HepG2 (cell line): ENCODE results near the gene ZNF189. TPM values are rescaled to one million over a fixed set of nuclear protein-coding genes. Genes with fewer than 3 reads are reported as not detected.
A peak's percentile ranks its signal among the peaks of the same experiment; 100 is the strongest.

ENCODE experiments used
- ATAC-seq: fragments of 200-7000 bp; cut with Tn5 transposase; 3 replicates; pipeline ENCODE4 v1.9.1; 2020; ENCODE audit warnings: mild to moderate bottlenecking, moderate library complexity
- BruUV-seq: library from RNA; stranded (reverse); fragments of 400-500 nt; replicated peaks from 2 replicates; lab custom pipeline; 2021; lab: Mats Ljungman, UMichigan
- CTCF ChIA-PET: fragments of 300-600 bp; formaldehyde crosslinking; extraction: SDS; loops from one replicate; lab custom pipeline; 2021; ENCODE audit warnings: low total read pairs, inconsistent platforms, low intra/inter-chr PET ratio; lab: Yijun Ruan, JAX
- POLR2A ChIA-PET: fragments of 350-600 bp; sonication (Branson Sonifier 250); formaldehyde crosslinking; loops from one replicate; lab custom pipeline; 2020; ENCODE audit warnings: antibody characterized with exemption, inconsistent platforms; lab: Yijun Ruan, JAX
- DNase-seq: peaks from one replicate; pipeline ENCODE4 v3.0.0-alpha.2; 2015; ENCODE audit warnings: low spot score
- FAIRE-seq: peaks from 3 replicates; lab custom pipeline; 2011; peaks lifted over from hg19 to GRCh38; lab: Jason Lieb, UNC
- H2AFZ ChIP-seq: one replicate; pipeline ENCODE4 v1.6.1; 2011; ENCODE audit warnings: low read length, inconsistent platforms
- H3K27ac ChIP-seq: fragments of 300-600 bp; 3 replicates; pipeline ENCODE4 v1.8.0; 2011; ENCODE audit warnings: mixed run types, mild to moderate bottlenecking, mixed read lengths, low read length, inconsistent platforms; ENCODE audit not compliant: insufficient read depth; ENCODE audit errors: extremely low read length
- H3K27me3 ChIP-seq, 2 experiments: fragments of 200-600 bp in 1 of 2; 2 replicates in 1 of 2; 3 replicates in 1 of 2; pipeline versions ENCODE4 v1.6.0 to v1.8.0; 2011; ENCODE audit warnings: low read length in 2 of 2, mild to moderate bottlenecking in 2 of 2, moderate library complexity in 2 of 2, inconsistent platforms in 1 of 2; ENCODE audit not compliant: insufficient read depth in 2 of 2, control insufficient read depth in 1 of 2
- H3K36me3 ChIP-seq, 2 experiments: fragments of 200-600 bp in 1 of 2; replicated peaks in 1 of 2; 2 replicates in 1 of 2; 3 replicates in 1 of 2; pipeline versions ENCODE4 v1.5.1 to v1.8.0; 2011; ENCODE audit warnings: low read length in 2 of 2, inconsistent platforms in 1 of 2; ENCODE audit not compliant: insufficient read depth in 2 of 2, control insufficient read depth in 1 of 2
- H3K4me1 ChIP-seq: 2 replicates; pipeline ENCODE4 v1.5.1; 2012; ENCODE audit warnings: low read length, inconsistent platforms; ENCODE audit not compliant: insufficient read depth
- H3K4me2 ChIP-seq: 2 replicates; pipeline ENCODE4 v1.6.0; 2011; ENCODE audit warnings: low read depth, low read length, inconsistent platforms
- H3K4me3 ChIP-seq, 3 experiments: fragments of 200-600 bp in 1 of 3; sonication (generic), shearing (Covaris generic) in 1 of 3; replicated peaks in 1 of 3; 2 replicates each; pipeline ENCODE4 v1.5.1; 2011 to 2016; ENCODE audit warnings: low read length in 3 of 3, inconsistent platforms in 2 of 3, low read depth in 2 of 3, mild to moderate bottlenecking in 2 of 3, control low read depth in 1 of 3, mixed read lengths in 1 of 3; ENCODE audit not compliant: insufficient read depth in 1 of 3
- H3K79me2 ChIP-seq: one replicate; pipeline ENCODE4 v1.6.1; 2011; ENCODE audit warnings: low read length, inconsistent platforms; ENCODE audit not compliant: insufficient read depth
- H3K9ac ChIP-seq: 2 replicates; pipeline ENCODE4 v1.6.0; 2011; ENCODE audit warnings: mild to moderate bottlenecking, low read depth, low read length, inconsistent platforms; ENCODE audit not compliant: insufficient read depth
- H3K9me3 ChIP-seq: 2 replicates; pipeline ENCODE4 v1.5.1; 2012; ENCODE audit warnings: mild to moderate bottlenecking, low read length
- H4K20me1 ChIP-seq: 2 replicates; pipeline ENCODE4 v1.6.0; 2011; ENCODE audit warnings: inconsistent platforms, mild to moderate bottlenecking, low read length, moderate library complexity; ENCODE audit not compliant: insufficient read depth
- KLF12 ChIP-seq: sonication (generic); formaldehyde crosslinking; IDR thresholded peaks from 2 replicates; pipeline ENCODE4 v1.4.0; 2020; ENCODE audit warnings: missing genetic modification reagents, borderline replicate concordance
- MIER3 ChIP-seq: IDR thresholded peaks from 2 replicates; pipeline ENCODE4 v1.6.1; 2016; ENCODE audit warnings: missing compliant biosample characterization, borderline replicate concordance
- ZNF543 ChIP-seq: sonication (generic); formaldehyde crosslinking; IDR thresholded peaks from 2 replicates; pipeline ENCODE4 v1.4.0; 2020; ENCODE audit warnings: mild to moderate bottlenecking, missing genetic modification reagents
- ZNF687 ChIP-seq: sonication (generic); formaldehyde crosslinking; IDR thresholded peaks from 2 replicates; pipeline ENCODE4 v1.5.1; 2020; ENCODE audit warnings: mild to moderate bottlenecking, missing genetic modification reagents, moderate library complexity
- WGBS: methylation state at CpG from one replicate; pipeline ENCODE4 v1.1.6; 2017; ENCODE audit warnings: low lambda C conversion rate; 5-methylcytosine and 5-hydroxymethylcytosine counted together
- in situ Hi-C: cut with HindIII; loops from 2 replicates; pipeline ENCODE4 v1.10.0; 2017; ENCODE audit warnings: low pct_unique_long_range_greater_than_20kb; ENCODE audit not compliant: extremely low pct_ligation_motif_present
- intact Hi-C: fragments of 100-400 bp; cut with micrococcal nuclease; formaldehyde crosslinking; loops from one replicate; pipeline ENCODE4 v1.10.0; 2022; ENCODE audit not compliant: unreplicated experiment
- polyA plus RNA-seq, 8 experiments: library from polyadenylated mRNA; depleted of rRNA in 3 of 8; stranded (reverse) in 7 of 8; unstranded in 1 of 8; fragments of >200 nt; fragmentation: Illumina TruSeq in 4 of 8; extraction: Trizol in 4 of 8; gene quantifications; 2 replicates each; pipeline versions ENCODE4 v1.2.1 to v1.2.3, GENCODE V29; 2011 to 2016; ENCODE audit warnings: low read depth in 4 of 8, missing spikeins in 1 of 8, mixed read lengths in 1 of 8; ENCODE audit not compliant: insufficient read depth in 1 of 8
- total RNA-seq, 5 experiments: library from RNA; depleted of rRNA; stranded (reverse); fragments of >200 nt; fragmentation: Illumina TruSeq; extraction: Trizol; gene quantifications; 2 replicates each; pipeline ENCODE4 v1.2.3, GENCODE V29; 2016; ENCODE audit warnings: low read depth in 1 of 5

Gene ZNF189
- total and polyA plus RNA-seq, 2 of the 13 experiments (the other 11 are each of a cell fraction or from before 2014, with no cell fraction given): 8.4 to 50.0 TPM

GRCh38 chr9:101375546-101375945 is 23.1 kb upstream of the ZNF189 start:
- 98% methylated on average over 12 of the region's 12 CpGs for WGBS
- H3K27me3 ChIP-seq: no peaks in the 10 kb centered on the region
- ChIA-PET POLR2A (interaction anchor here (1.3 kb wide), 1 partner anchor 9 kb away, joined by 3 read pairs; no protein-coding TSS in a partner anchor), CTCF (no interaction called here)
- DNase-seq (no peak), FAIRE-seq (no peak), ATAC-seq (no peak)
- H3K9ac ChIP-seq: no peak overlapping the region
- H3K4me1 ChIP-seq: peaks cover 23% of the 10 kb centered on the region
- no peak overlapping the region for H3K27ac ChIP-seq
- H3K79me2 ChIP-seq: no peaks in the 10 kb centered on the region
- no TSS peak for BruUV-seq
- H4K20me1 ChIP-seq: no peaks in the 10 kb centered on the region
- in situ Hi-C loops (no loop called here), intact Hi-C loops (no loop called here)
- H3K36me3 ChIP-seq: no peaks in the 10 kb centered on the region
- H3K9me3 ChIP-seq: no peaks in the 10 kb centered on the region
- H3K4me3 ChIP-seq: no peak overlapping the region
- H2AFZ ChIP-seq: no peak overlapping the region
- no peak for TF ChIP-seq ZNF543 (CRISPR knock-in tag)
- peak; percentile 21; the same call in 1 of the 2 replicates for TF ChIP-seq KLF12
- H3K4me2 ChIP-seq: no peak overlapping the region

GRCh38 chr9:101376111-101376848 is 22.4 kb upstream of the ZNF189 start:
- Histone ChIP-seq H3K9ac (no peak overlapping the region), H3K27ac (no peak overlapping the region), H2AFZ (no peak overlapping the region), H3K36me3 (no peaks in the 10 kb centered on the region), H3K79me2 (no peaks in the 10 kb centered on the region), H3K4me2 (no peak overlapping the region), H4K20me1 (no peaks in the 10 kb centered on the region), H3K9me3 (no peaks in the 10 kb centered on the region), H3K27me3 (no peaks in the 10 kb centered on the region), H3K4me1 (peaks cover 29% of the 10 kb centered on the region), H3K4me3 (no peak overlapping the region)
- intact Hi-C loops: no loop called here
- ChIA-PET CTCF (no interaction called here), POLR2A (interaction anchor here (1.3 kb wide), 1 partner anchor 10 kb away, joined by 3 read pairs; no protein-coding TSS in a partner anchor)
- no TSS peak for BruUV-seq
- no peak for ATAC-seq
- FAIRE-seq: no peak
- TF ChIP-seq ZNF687: 0 out of 2 replicates have a peak, but pooled peaks have one; percentile 10
- no peak for TF ChIP-seq MIER3 (CRISPR knock-in tag)
- DNase-seq: no peak
- WGBS: 95% methylated on average over 6 of the region's 6 CpGs
- in situ Hi-C loops: no loop called here
